Liver (tissue), 3 donors: ENCODE measurements around the gene CAPN15.
A peak's percentile ranks its signal among the peaks of the same experiment; 100 is the strongest.

ENCODE experiments used
- CTCF ChIP-seq: fragments of 150-350 bp; IDR thresholded peaks from 2 replicates; pipeline ENCODE4 v1.5.1; 2017; ENCODE audit warnings: improper control_type of control experiment, low read depth, low read length; ENCODE audit not compliant: missing input control
- EGR1 ChIP-seq, 2 donors: IDR thresholded peaks; 2 replicates each; pipeline ENCODE4 v1.6.1; 2016 to 2018; ENCODE audit warnings: antibody characterized with exemption in 2 of 2, low read depth in 2 of 2
- FOXA1 ChIP-seq: IDR thresholded peaks from 2 replicates; pipeline ENCODE4 v1.6.1; 2016; ENCODE audit warnings: antibody characterized with exemption
- GABPA ChIP-seq, 2 donors: IDR thresholded peaks in 1 of 2; conservative IDR thresholded peaks in 1 of 2; 2 replicates each; pipeline ENCODE4 v1.6.1; 2016; ENCODE audit warnings: antibody characterized with exemption in 2 of 2, mild to moderate bottlenecking in 1 of 2, moderate library complexity in 1 of 2
- JUND ChIP-seq, 2 donors: IDR thresholded peaks; 2 replicates each; pipeline ENCODE4 v1.6.1; 2016; ENCODE audit warnings: antibody characterized with exemption in 2 of 2
- MAX ChIP-seq: IDR thresholded peaks from 2 replicates; pipeline ENCODE4 v1.6.1; 2016; ENCODE audit warnings: antibody characterized with exemption
- REST ChIP-seq: IDR thresholded peaks from 2 replicates; pipeline ENCODE4 v1.6.1; 2016; ENCODE audit warnings: antibody characterized with exemption, mild to moderate bottlenecking
- RXRA ChIP-seq, 2 donors: IDR thresholded peaks; 2 replicates each; pipeline ENCODE4 v1.6.1; 2017 to 2018; ENCODE audit warnings: antibody characterized with exemption in 2 of 2, mild to moderate bottlenecking in 1 of 2
- TAF1 ChIP-seq: conservative IDR thresholded peaks from 2 replicates; pipeline ENCODE4 v1.6.1; 2016; ENCODE audit warnings: antibody characterized with exemption, mild to moderate bottlenecking
- YY1 ChIP-seq: IDR thresholded peaks from 2 replicates; pipeline ENCODE4 v1.6.1; 2016; ENCODE audit warnings: antibody characterized with exemption, mild to moderate bottlenecking
- donor health status: healthy.
- donor health status: healthy.

GRCh38 chr16:543301-544164 is 16.0 kb downstream of the CAPN15 start:
- TF ChIP-seq CTCF = no peak
- peak in 1 of 2 donors; percentile 74 for TF ChIP-seq RXRA (IDR thresholded peaks at IDR 0.05)
- no peak for TF ChIP-seq TAF1
- no peak for TF ChIP-seq REST
- TF ChIP-seq JUND (IDR thresholded peaks at IDR 0.05) = no peak
- no peak for TF ChIP-seq FOXA1
- TF ChIP-seq EGR1 (IDR thresholded peaks at IDR 0.05; ENCODE audit: low read depth in 2 of 2) = no peak
- TF ChIP-seq MAX = no peak
- TF ChIP-seq GABPA (IDR thresholded peaks at IDR 0.05 in 1 of 2, conservative IDR thresholded peaks at IDR 0.05 in 1 of 2) = no peak
- no peak for TF ChIP-seq YY1
